GM12878 (cell line): ENCODE data around the gene LTB. TPM values are rescaled to one million over a fixed set of nuclear protein-coding genes. Genes with fewer than 3 reads are reported as not detected.
A peak's percentile ranks its signal among the peaks of the same experiment; 100 is the strongest.

Experiments
- EP300 ChIP-seq, 2 experiments: fragments of 150-350 bp in 1 of 2; IDR thresholded peaks; 2 replicates each; pipeline ENCODE4 v1.6.1; 2011 to 2012; ENCODE audit warnings: low read depth in 2 of 2, low read length in 2 of 2, borderline replicate concordance in 1 of 2, improper control_type of control experiment in 1 of 2, inconsistent platforms in 1 of 2; ENCODE audit not compliant: control insufficient read depth in 1 of 2
- IKZF2 ChIP-seq, 2 experiments: fragments of 450-650 bp; IDR thresholded peaks; 2 replicates each; pipeline ENCODE4 v1.6.1; 2017; ENCODE audit warnings: mild to moderate bottlenecking in 2 of 2, moderate library complexity in 2 of 2
- MYC ChIP-seq: IDR thresholded peaks from 2 replicates; pipeline ENCODE4 v1.6.1; 2011; ENCODE audit warnings: mild to moderate bottlenecking, low read length, moderate library complexity, inconsistent platforms; ENCODE audit not compliant: insufficient read depth, insufficient replicate concordance, insufficient read length, severe bottlenecking
- NFYB ChIP-seq: IDR thresholded peaks from 2 replicates; pipeline ENCODE4 v1.6.1; 2011; ENCODE audit warnings: low read depth, mild to moderate bottlenecking, low read length, improper control_type of control experiment, moderate library complexity; ENCODE audit not compliant: insufficient read depth
- RAD21 ChIP-seq: IDR thresholded peaks from 2 replicates; pipeline ENCODE4 v1.6.1; 2011; ENCODE audit warnings: mild to moderate bottlenecking, low read depth, low read length, moderate library complexity; ENCODE audit not compliant: insufficient read depth
- SREBF2 ChIP-seq: IDR thresholded peaks from 2 replicates; pipeline ENCODE4 v1.6.1; 2012; ENCODE audit warnings: mild to moderate bottlenecking, low read length
- TAF1 ChIP-seq: IDR thresholded peaks from 2 replicates; pipeline ENCODE4 v1.6.1; 2011; ENCODE audit warnings: mild to moderate bottlenecking, low read depth, low read length, borderline replicate concordance
- TARDBP ChIP-seq: IDR thresholded peaks from 2 replicates; pipeline ENCODE4 v1.6.1; 2016; ENCODE audit warnings: borderline replicate concordance
- ZBED1 ChIP-seq: IDR thresholded peaks from 2 replicates; pipeline ENCODE4 v1.6.1; 2016; ENCODE audit warnings: borderline replicate concordance
- ZNF384 ChIP-seq: IDR thresholded peaks from 2 replicates; pipeline ENCODE4 v1.6.1; 2012; ENCODE audit warnings: low read depth, mild to moderate bottlenecking, low read length, improper control_type of control experiment, borderline replicate concordance
- ZZZ3 ChIP-seq: IDR thresholded peaks from 2 replicates; pipeline ENCODE4 v1.6.1; 2011; ENCODE audit warnings: low read depth; ENCODE audit not compliant: control insufficient read depth, insufficient read length
- polyA plus RNA-seq, 11 experiments: library from polyadenylated mRNA; depleted of rRNA in 4 of 11; unstranded in 6 of 11; stranded (reverse) in 5 of 11; fragments of >200 nt; fragmentation: Nextera tagmentation in 4 of 11; fragmentation: Illumina TruSeq in 1 of 11; extraction: Ambion mirVana in 4 of 11; extraction: Trizol in 1 of 11; gene quantifications; 1 replicate in 1 of 11; 2 replicates in 10 of 11; pipeline versions ENCODE4 v1.2.1 to v1.2.3, GENCODE V29; 2011 to 2016; ENCODE audit warnings: inconsistent platforms in 2 of 11, missing spikeins in 2 of 11, low read depth in 1 of 11
- total RNA-seq, 4 experiments: library from RNA; depleted of rRNA in 3 of 4; stranded (reverse); fragments of >200 nt in 3 of 4; fragmentation: Illumina TruSeq in 1 of 4; extraction: Trizol in 1 of 4; gene quantifications; 2 replicates each; pipeline versions ENCODE4 v1.2.1 to v1.2.3, GENCODE V29; 2013 to 2021
- TF ChIP-seq, protein P1 (sequence below): IDR thresholded peaks from 2 replicates; pipeline ENCODE4 v1.6.1; 2012; ENCODE audit warnings: low read length, inconsistent platforms
- TF ChIP-seq, protein P2 (sequence below): fragments of 450-650 bp; IDR thresholded peaks from 2 replicates; pipeline ENCODE4 v1.6.1; 2017; ENCODE audit warnings: mild to moderate bottlenecking

Gene LTB
- total and polyA plus RNA-seq, 10 of the 15 experiments (the other 5 are each of a cell fraction or from before 2014, with no cell fraction given): 0.71 to 74.3 (median 20.0) TPM

DNA sequence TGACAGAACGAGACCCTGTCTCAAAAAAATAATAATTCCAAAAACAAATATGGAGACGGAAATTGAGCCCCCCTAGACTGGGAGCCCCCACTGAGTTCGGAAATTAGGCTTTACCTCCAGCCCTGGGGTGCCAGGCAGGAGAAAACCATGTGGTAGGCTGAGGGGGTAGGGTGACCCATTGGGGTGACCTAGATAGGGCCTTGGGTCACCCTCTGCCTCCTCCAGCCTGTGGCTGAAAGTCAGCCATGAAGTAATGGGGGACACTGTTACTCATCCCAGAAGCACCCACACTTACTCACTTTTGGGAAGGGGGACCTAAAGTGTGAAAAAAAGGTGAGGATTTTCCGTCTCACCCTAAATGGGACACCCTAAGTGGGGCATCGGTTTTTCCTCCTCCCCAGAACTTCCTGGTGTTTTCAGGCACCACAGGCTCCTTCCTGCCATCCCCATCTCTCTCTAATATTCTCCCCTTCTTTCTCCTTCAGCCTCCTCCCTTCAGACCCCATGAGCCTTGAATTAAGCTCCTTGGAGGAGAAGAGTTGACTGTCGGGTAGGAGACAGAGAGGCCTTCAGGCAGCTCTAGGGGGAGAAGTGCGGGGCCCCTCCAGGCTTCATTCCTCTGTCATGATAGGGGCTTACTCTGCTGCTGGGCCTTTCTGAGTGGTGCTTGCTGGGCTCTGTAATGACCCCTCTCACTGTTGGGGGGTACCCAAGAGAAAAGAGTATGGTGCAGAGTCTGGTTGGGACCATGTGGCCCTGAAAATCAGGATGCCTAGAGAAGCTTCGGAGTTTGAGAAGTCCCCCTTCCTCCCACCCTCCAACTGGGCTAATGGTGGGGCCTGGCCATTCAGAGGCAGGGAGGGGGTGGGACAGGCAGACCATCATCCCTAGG is 2.4 kb downstream of the LTB start (continued):
- TF ChIP-seq ZZZ3 (no peak), ZBED1 (no peak), EP300 (IDR thresholded peaks at IDR 0.05; ENCODE audit: borderline replicate concordance in 1 of 2, control insufficient read depth in 1 of 2, low read depth in 2 of 2, low read length in 2 of 2) (no peak), TARDBP (no peak), NFYB (no peak), TAF1 (0 out of 2 replicates have a peak, but pooled peaks have one; percentile 8), RAD21 (no peak), IKZF2 (IDR thresholded peaks at IDR 0.05) (peak; percentile 36 to 46; a peak in 3 of 4 replicates), MYC (no peak), SREBF2 (no peak), ZNF384 (no peak)
- TF ChIP-seq, protein P1, sequence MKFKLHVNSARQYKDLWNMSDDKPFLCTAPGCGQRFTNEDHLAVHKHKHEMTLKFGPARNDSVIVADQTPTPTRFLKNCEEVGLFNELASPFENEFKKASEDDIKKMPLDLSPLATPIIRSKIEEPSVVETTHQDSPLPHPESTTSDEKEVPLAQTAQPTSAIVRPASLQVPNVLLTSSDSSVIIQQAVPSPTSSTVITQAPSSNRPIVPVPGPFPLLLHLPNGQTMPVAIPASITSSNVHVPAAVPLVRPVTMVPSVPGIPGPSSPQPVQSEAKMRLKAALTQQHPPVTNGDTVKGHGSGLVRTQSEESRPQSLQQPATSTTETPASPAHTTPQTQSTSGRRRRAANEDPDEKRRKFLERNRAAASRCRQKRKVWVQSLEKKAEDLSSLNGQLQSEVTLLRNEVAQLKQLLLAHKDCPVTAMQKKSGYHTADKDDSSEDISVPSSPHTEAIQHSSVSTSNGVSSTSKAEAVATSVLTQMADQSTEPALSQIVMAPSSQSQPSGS: no peak
- TF ChIP-seq, protein P2, sequence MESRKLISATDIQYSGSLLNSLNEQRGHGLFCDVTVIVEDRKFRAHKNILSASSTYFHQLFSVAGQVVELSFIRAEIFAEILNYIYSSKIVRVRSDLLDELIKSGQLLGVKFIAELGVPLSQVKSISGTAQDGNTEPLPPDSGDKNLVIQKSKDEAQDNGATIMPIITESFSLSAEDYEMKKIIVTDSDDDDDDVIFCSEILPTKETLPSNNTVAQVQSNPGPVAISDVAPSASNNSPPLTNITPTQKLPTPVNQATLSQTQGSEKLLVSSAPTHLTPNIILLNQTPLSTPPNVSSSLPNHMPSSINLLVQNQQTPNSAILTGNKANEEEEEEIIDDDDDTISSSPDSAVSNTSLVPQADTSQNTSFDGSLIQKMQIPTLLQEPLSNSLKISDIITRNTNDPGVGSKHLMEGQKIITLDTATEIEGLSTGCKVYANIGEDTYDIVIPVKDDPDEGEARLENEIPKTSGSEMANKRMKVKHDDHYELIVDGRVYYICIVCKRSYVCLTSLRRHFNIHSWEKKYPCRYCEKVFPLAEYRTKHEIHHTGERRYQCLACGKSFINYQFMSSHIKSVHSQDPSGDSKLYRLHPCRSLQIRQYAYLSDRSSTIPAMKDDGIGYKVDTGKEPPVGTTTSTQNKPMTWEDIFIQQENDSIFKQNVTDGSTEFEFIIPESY: no peak
- TF ChIP-seq, all 136 proteins: peak for 8
